NCI-H524 (cell line): ENCODE data around the gene SPATA16.
"Not testable (repeated sequence)": the region's sequence is repeated elsewhere in the genome, so short reads cannot be mapped to it uniquely, and the experiment has no call there.

Experiments
- DNase-seq, 2 experiments: peaks; one replicate each; lab custom pipeline; 2025; lab: John Stamatoyannopoulos, UW

SPATA16 gene

GRCh38 chr3:173003956-173004355 lies 137.1 kb downstream of the SPATA16 start:
- no peak for DNase-seq

DNA sequence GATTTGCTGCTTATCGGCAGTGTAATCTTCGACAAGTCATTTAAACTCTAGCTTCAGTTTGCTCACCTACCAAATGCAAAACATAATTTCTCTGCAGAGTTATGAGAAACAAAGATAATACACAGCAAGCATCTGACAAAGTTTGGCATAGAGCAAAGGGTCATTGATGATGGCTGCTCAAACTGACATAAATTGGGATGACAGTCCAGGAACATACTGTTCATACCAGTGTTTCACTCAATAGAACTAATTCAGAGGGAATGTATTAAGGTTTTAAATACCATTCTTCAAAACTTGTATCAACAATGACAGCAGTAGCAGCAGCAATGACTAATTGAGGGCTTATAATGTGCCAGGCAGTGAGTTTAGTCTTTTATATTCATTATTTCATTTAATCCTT lies 137.6 kb downstream of the SPATA16 start:
- no peak for DNase-seq

DNA sequence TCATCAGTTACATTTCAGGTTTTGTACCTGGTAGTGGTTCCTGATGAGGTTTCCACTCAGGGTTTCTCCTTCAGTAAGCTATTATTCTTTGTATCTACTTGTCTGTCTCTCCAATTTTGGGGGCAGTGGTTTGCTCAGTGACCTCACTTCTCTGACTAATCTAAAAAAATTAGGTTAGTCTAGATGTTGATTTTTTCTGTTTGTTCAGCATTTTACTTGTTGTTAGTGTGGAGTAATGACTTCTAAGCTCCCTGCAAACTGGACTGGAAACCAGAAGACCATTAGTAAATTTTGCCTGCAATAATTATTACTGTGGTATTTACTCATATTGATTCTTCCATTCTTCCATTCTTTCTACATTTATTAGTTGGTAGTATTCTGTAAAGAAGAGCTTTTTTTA lies 139.4 kb downstream of the SPATA16 start:
- no peak for DNase-seq

GRCh38 chr3:173000553-173000952 lies 140.5 kb downstream of the SPATA16 start:
- DNase-seq: no peak

- DNase-seq: no peak
Measured at GRCh38 chr3:172993412-172993811, 147.6 kb downstream of the SPATA16 start.

- DNase-seq: no peak
Measured at GRCh38 chr3:172991424-172991996, 149.5 kb downstream of the SPATA16 start.

DNA sequence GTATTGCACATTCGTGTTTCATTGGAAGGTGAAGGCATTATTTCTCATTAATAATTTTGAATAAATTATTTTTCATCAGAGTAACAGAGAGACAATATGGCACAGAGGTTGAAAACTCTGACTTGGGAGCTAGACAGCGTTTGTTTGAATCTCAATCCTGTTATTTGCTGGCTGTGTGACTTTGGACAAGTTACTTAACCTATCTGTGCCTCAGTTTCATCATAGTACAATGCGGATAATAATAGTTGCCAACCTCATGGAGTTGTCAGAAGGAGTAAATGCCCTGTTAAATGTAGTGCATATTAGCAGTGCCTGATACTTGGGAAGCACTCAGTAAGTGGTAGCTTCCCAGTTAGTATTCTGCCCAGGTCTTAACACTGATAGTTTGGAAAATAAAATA lies 151.7 kb downstream of the SPATA16 start:
- DNase-seq: no peak

DNA sequence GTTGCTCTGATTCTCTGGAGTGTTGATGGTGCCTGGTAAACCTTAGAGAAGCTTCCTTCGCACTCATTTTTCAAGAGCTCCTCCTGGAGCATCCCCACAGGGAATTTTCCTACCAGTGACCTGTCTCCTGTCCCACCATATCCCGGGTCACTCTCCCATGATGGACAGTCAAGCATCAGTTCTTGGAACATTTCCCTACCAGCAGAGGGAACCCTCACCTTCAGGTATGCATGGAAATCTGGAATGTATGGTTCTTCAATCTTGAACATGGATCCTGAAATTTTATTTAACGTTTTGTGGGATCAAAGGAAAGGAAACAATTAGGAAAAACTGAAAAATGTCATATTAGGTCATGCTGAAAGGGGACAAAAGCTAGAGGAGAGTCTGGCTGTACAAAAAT lies 153.8 kb downstream of the SPATA16 start:
- peak in 1 of 2 experiments; percentile 28 for DNase-seq

DNA sequence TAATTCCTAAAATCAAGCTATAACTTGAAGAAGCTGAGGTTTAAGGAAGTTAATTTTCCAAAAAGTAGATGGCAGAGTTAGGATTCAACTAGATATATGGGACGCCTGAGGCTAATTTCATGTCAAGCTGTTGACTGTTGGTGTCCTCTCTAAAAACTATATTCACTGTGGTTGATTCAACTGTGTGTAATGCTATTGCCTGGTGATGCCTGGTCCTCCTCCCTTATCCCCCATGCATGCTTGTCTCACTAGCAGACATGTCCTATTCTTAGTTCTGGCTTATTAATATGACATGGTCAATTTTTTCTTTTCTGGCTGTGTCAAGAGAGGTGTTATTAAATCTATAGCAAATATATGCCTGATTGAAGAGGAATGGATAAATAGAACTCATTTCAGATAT lies 156.1 kb downstream of the SPATA16 start:
- DNase-seq: no peak

DNA sequence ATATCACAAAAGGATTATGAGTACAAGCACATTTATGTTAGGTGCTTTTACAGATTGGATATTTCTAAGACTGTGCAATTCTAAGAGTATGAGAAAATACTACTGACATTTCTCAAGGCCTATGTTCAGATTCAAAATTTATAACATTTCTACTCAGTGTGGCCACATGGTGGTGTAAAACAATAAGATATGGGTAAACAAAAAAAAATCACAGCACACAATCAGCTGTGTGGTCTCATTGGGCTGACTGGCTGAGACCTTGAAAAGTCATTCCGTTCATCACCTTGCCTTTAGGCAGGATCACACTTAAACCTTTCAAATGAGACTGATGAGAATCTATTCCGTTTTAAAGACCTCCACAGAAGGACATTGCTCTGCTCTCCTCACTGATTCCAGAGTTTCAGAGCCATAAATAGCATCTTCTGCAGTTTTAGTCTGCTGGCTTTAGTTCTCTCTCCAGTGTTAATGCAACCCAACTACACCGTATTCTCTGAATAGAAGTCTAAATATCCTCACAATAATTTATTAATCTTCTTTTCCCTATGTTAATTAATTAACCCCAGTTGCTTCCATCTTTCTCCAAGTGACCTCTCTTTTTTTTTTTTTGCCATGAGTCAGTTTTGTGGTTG lies 158.2 kb downstream of the SPATA16 start:
- DNase-seq: peak in 1 of 2 experiments; percentile 11

- DNase-seq: no peak
Measured at GRCh38 chr3:172981407-172981983, 159.5 kb downstream of the SPATA16 start.

DNA sequence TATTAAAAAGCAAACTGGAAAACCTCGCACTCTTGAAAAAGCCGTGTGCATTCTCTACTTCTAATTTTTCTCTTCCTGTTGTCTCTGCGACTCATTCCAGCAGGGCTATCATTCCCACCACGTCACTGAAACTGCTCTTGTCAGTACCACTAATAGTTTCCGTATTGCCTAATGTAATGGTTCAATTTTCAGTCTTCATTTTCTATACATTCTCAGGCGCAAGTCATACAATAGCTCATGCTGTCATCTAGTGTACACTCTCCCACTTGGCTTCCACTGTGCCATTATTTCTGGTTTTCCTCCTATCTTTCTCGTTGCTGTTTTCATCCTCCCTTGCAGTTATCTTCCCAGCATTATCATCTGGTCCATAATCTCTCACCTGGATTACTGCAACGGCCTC lies 160.2 kb downstream of the SPATA16 start:
- DNase-seq: no peak

DNA sequence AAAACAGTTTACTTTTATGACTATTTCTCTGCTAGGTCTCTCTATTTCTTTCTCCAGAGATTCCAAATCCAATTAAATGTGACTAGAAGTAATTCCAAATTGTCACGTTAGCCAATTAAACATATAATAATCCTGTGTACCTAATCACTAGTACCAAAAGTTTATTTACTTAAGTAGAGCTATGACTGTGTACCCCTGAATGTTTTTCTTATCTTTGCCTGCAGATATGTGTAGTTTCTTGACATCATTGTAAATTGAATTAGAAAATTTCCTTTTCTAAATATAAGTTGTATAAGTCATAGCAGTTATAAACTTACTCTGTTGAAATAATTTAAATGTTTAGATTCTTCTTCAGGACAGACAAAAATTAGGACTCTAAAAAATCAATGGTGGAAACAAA lies 163.3 kb downstream of the SPATA16 start:
- DNase-seq: no peak

DNA sequence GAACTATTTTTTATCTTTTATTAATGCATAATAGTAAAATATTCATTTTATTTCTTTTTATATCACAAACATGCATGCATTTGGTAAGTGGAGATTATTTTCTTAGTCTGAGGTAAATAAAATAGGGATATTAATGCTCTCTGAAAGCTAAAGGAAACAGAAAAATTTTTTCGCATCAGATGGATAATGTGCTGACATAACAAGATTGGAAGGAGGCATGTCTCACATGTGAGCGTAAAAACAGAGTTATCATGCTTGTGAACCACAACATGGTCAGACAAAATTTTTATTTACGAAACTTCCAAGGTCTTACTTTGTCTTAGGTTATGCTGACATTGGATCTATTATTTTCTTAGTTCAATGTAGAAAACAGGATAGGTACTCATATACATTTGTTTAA lies 166.1 kb downstream of the SPATA16 start:
- DNase-seq: no peak

DNA sequence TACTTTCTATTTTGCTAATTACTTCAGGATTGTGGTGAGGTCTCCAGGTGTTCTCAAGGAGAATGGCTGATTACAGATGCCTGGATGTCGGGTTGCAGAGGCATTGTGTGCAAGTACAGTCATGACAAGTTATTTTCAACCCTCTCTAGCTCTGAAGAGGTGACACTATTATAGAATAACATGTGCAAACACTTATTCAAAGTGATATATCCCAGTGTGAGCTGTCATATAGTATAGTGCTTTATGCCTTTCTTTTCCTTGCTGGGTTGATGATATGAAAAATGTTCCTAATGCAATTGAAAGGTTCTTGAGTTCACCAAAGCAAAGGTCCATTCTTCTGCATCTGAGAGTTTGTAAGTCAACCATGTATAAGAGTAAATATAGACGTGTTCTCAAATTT lies 167.2 kb downstream of the SPATA16 start:
- DNase-seq: no peak

GRCh38 chr3:172972717-172973116 lies 168.3 kb downstream of the SPATA16 start:
- DNase-seq: no peak

DNA sequence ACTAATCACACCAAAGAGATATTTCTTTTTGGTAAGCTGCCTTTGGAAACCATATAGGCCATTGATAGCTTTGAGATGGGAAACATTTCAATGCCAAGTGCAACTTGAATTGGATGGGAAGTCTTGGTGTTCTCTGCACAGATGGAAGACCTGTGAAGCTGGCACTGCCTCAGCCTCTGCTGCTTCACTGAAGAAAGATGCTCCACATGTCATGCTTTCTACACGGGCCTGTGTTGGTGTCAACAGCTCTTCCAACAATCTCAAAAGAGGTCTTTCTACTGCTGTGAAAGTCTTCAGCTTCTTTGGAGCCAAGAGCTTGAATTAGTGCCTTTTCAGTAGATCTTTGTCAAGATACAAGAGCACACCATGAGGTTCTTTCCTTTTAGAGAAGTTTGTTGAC lies 169.0 kb downstream of the SPATA16 start:
- DNase-seq: no peak

- DNase-seq: no peak
Measured at GRCh38 chr3:172968646-172969045, 172.4 kb downstream of the SPATA16 start.

DNA sequence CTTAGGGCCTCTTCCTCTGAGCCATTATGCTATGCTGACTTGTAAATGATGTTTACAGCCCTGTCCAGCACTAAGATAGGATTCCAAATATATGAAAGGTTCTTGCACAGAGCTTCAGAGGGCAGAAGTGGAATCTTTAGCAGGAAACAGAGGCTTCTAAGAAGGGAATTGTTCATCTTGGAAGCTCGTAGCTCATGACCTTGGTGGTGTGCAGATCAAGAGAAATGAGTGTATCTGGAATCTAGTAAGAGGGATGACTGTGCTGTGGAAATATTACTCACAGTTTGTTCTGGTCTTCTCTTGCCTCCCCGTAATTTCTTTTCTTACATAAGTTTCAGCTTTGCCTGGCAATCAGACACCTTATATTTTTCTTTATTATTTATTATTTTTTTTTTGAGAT lies 175.8 kb downstream of the SPATA16 start:
- DNase-seq: no peak

DNA sequence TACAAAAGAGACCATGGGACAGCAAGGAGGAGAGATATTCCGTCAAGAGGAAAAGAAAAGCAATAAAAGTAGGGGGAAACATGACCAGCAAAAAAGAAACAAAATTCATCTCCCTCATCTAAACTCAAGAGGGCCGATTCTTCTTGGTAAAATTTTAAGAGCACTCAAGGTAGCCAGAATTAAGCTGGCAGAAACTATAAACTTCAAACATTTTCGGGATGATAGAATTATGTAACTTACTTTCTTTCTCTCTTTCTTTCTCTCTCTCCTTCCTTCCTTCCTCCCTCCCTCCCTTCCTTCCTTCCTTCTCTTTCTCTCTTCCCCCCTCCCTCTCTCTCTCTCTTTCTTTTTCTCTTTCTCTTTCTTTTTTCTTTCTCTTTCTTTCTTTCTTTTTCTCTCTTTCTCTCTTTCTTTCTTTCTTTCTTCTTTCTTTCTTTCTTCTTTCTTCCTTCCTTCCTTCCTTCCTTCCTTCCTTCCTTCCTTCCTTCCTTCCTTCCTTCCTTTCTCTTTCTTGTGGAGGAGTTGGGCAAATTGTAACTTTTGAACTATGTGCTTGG lies 180.3 kb downstream of the SPATA16 start:
- not testable (repeated sequence) for DNase-seq

GRCh38 chr3:172958565-172958964 lies 182.5 kb downstream of the SPATA16 start:
- DNase-seq: no peak

DNA sequence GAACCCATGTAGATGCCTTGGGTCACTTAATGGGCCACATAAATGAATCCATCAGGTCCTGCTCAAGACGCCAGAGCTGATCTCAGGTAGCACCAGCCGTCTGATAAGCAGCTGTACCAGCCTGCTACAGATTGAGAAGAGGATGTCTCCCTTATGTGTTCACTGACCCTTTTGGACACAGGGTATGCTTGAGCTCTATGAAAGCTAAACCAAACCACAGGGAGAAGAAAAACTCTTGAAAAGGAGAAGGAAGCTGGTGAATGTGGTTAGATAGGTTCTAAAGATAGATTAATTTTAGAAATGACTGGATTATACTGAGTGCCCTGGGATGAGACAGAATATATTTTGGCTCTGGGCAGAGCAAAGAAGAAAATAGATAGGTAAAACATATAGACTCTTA lies 187.5 kb downstream of the SPATA16 start:
- DNase-seq: no peak

GRCh38 chr3:172951511-172951910 lies 189.5 kb downstream of the SPATA16 start:
- no peak for DNase-seq

- DNase-seq: no peak
Measured at GRCh38 chr3:172946061-172946460, 195.0 kb downstream of the SPATA16 start.
